HepG2 (cell line): ENCODE measurements around the gene GLDN. TPM values are rescaled to one million over a fixed set of nuclear protein-coding genes. Genes with fewer than 3 reads are reported as not detected.

ENCODE experiments used
- CSRNP2 ChIP-seq: sonication (generic); formaldehyde crosslinking; conservative IDR thresholded peaks from 2 replicates; pipeline ENCODE4 v1.8.0; 2022; ENCODE audit warnings: low read depth, missing genetic modification reagents
- HOXD1 ChIP-seq: sonication (generic); formaldehyde crosslinking; IDR thresholded peaks from 2 replicates; pipeline ENCODE4 v1.5.0; 2020; ENCODE audit warnings: missing genetic modification reagents
- IRX3 ChIP-seq: sonication (generic); formaldehyde crosslinking; IDR thresholded peaks from 2 replicates; pipeline ENCODE4 v1.8.1; 2023; ENCODE audit warnings: mild to moderate bottlenecking, low read depth, missing genetic modification reagents, borderline replicate concordance
- KLF11 ChIP-seq: IDR thresholded peaks from 2 replicates; pipeline ENCODE4 v1.6.1; 2016; ENCODE audit warnings: missing compliant biosample characterization
- MAFG ChIP-seq: sonication (generic); formaldehyde crosslinking; IDR thresholded peaks from 2 replicates; pipeline ENCODE4 v1.5.1; 2020; ENCODE audit warnings: mild to moderate bottlenecking, missing genetic modification reagents
- MBNL3 ChIP-seq: fragments of 250-450 bp; sonication (Bioruptor Pico); conservative IDR thresholded peaks from 2 replicates; pipeline ENCODE4 v1.8.0; 2022; ENCODE audit warnings: mild to moderate bottlenecking, inconsistent platforms
- NCOA2 ChIP-seq: sonication (generic); formaldehyde crosslinking; IDR thresholded peaks from 2 replicates; pipeline ENCODE4 v1.8.0; 2022; ENCODE audit warnings: inconsistent platforms
- PHB2 ChIP-seq: fragments of 450-650 bp; IDR thresholded peaks from 2 replicates; pipeline ENCODE4 v1.6.1; 2018; ENCODE audit not compliant: partially characterized antibody
- SATB2 ChIP-seq: sonication (generic); formaldehyde crosslinking; IDR thresholded peaks from 2 replicates; pipeline ENCODE4 v1.5.0; 2020; ENCODE audit warnings: missing genetic modification reagents
- SRY ChIP-seq: sonication (generic); formaldehyde crosslinking; IDR thresholded peaks from 2 replicates; pipeline ENCODE4 v1.8.0; 2022; ENCODE audit warnings: mild to moderate bottlenecking, missing genetic modification reagents
- SUZ12 ChIP-seq: fragments of 150-350 bp; IDR thresholded peaks from 2 replicates; pipeline ENCODE4 v1.6.1; 2014; ENCODE audit warnings: low read depth, low read length
- USF2 ChIP-seq, 2 experiments: sonication (generic) in 1 of 2; formaldehyde crosslinking in 1 of 2; IDR thresholded peaks; 2 replicates each; pipeline versions ENCODE4 v1.5.1 to v1.6.1; 2011 to 2020; ENCODE audit warnings: borderline replicate concordance in 1 of 2, low read depth in 1 of 2, low read length in 1 of 2, mild to moderate bottlenecking in 1 of 2, missing genetic modification reagents in 1 of 2, moderate library complexity in 1 of 2
- ZFX ChIP-seq: sonication (generic); formaldehyde crosslinking; IDR thresholded peaks from 2 replicates; pipeline ENCODE4 v1.4.0; 2020; ENCODE audit warnings: mild to moderate bottlenecking, low read depth, missing genetic modification reagents, moderate library complexity
- ZNF33A ChIP-seq: sonication (generic); formaldehyde crosslinking; IDR thresholded peaks from 2 replicates; pipeline ENCODE4 v1.5.1; 2020; ENCODE audit warnings: missing genetic modification reagents, mild to moderate bottlenecking, moderate library complexity, borderline replicate concordance
- ZNF432 ChIP-seq: sonication (generic); formaldehyde crosslinking; IDR thresholded peaks from 2 replicates; pipeline ENCODE4 v1.5.0; 2020; ENCODE audit warnings: missing genetic modification reagents, mild to moderate bottlenecking, borderline replicate concordance
- ZNF44 ChIP-seq: sonication (generic); formaldehyde crosslinking; IDR thresholded peaks from 2 replicates; pipeline ENCODE4 v1.5.1; 2020; ENCODE audit warnings: mild to moderate bottlenecking, missing genetic modification reagents
- ZNF546 ChIP-seq: sonication (generic); formaldehyde crosslinking; conservative IDR thresholded peaks from 2 replicates; pipeline ENCODE4 v1.8.1; 2023; ENCODE audit warnings: mild to moderate bottlenecking, missing genetic modification reagents
- ZNF670 ChIP-seq: sonication (generic); formaldehyde crosslinking; IDR thresholded peaks from 2 replicates; pipeline ENCODE4 v1.8.0; 2022; ENCODE audit warnings: mild to moderate bottlenecking, missing genetic modification reagents, borderline replicate concordance
- ZNF709 ChIP-seq: sonication (generic); formaldehyde crosslinking; IDR thresholded peaks from 2 replicates; pipeline ENCODE4 v1.5.0; 2020; ENCODE audit warnings: mild to moderate bottlenecking, missing genetic modification reagents
- polyA plus RNA-seq, 8 experiments: library from polyadenylated mRNA; depleted of rRNA in 3 of 8; stranded (reverse) in 7 of 8; unstranded in 1 of 8; fragments of >200 nt; fragmentation: Illumina TruSeq in 4 of 8; extraction: Trizol in 4 of 8; gene quantifications; 2 replicates each; pipeline versions ENCODE4 v1.2.1 to v1.2.3, GENCODE V29; 2011 to 2016; ENCODE audit warnings: low read depth in 4 of 8, missing spikeins in 1 of 8, mixed read lengths in 1 of 8; ENCODE audit not compliant: insufficient read depth in 1 of 8
- total RNA-seq, 5 experiments: library from RNA; depleted of rRNA; stranded (reverse); fragments of >200 nt; fragmentation: Illumina TruSeq; extraction: Trizol; gene quantifications; 2 replicates each; pipeline ENCODE4 v1.2.3, GENCODE V29; 2016; ENCODE audit warnings: low read depth in 1 of 5
- TF ChIP-seq, protein P1 (sequence below): sonication (generic); formaldehyde crosslinking; IDR thresholded peaks from 2 replicates; pipeline ENCODE4 v1.5.0; 2020; ENCODE audit warnings: missing genetic modification reagents
- TF ChIP-seq, protein P2 (sequence below): sonication (generic); formaldehyde crosslinking; IDR thresholded peaks from 2 replicates; pipeline ENCODE4 v1.8.0; 2022; ENCODE audit warnings: missing genetic modification reagents, low read depth, mild to moderate bottlenecking, borderline replicate concordance
- TF ChIP-seq, protein P3 (sequence below): sonication (generic); formaldehyde crosslinking; IDR thresholded peaks from 2 replicates; pipeline ENCODE4 v1.9.0; 2021; ENCODE audit warnings: missing genetic modification reagents, borderline replicate concordance

The GLDN gene
- total and polyA plus RNA-seq, 2 of the 13 experiments (the other 11 are each of a cell fraction or from before 2014, with no cell fraction given) = 0.86 to 1.0 TPM

GRCh38 chr15:51318382-51319150 is 22.9 kb upstream of the GLDN start (continued):
- TF ChIP-seq, protein P1, sequence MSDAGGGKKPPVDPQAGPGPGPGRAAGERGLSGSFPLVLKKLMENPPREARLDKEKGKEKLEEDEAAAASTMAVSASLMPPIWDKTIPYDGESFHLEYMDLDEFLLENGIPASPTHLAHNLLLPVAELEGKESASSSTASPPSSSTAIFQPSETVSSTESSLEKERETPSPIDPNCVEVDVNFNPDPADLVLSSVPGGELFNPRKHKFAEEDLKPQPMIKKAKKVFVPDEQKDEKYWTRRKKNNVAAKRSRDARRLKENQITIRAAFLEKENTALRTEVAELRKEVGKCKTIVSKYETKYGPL (CRISPR knock-in tag) = peak; percentile 33; the same call in 1 of the 2 replicates
- TF ChIP-seq, protein P2, sequence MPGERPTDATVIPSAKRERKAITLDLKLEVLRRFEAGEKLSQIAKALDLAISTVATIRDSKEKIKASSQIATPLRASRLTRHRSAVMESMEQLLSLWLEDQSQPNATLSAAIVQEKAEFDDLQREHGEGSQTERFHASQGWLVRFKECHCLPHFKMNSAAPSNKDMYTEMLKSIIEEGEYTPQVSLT (CRISPR knock-in tag) = no peak
- no peak for TF ChIP-seq ZNF546 (CRISPR knock-in tag)
- no peak for TF ChIP-seq ZNF44 (CRISPR knock-in tag)
- peak; percentile 38; the same call in 1 of the 2 replicates for TF ChIP-seq SATB2 (CRISPR knock-in tag)
- no peak for TF ChIP-seq SUZ12
- TF ChIP-seq SRY (CRISPR knock-in tag) = no peak
- peak; percentile 36 for TF ChIP-seq NCOA2 (CRISPR knock-in tag)
- no peak for TF ChIP-seq PHB2
- no peak for TF ChIP-seq MBNL3 (CRISPR knock-in tag)
- no peak for TF ChIP-seq KLF11 (CRISPR knock-in tag)
- no peak for TF ChIP-seq ZNF432 (CRISPR knock-in tag)
- TF ChIP-seq, protein P3, sequence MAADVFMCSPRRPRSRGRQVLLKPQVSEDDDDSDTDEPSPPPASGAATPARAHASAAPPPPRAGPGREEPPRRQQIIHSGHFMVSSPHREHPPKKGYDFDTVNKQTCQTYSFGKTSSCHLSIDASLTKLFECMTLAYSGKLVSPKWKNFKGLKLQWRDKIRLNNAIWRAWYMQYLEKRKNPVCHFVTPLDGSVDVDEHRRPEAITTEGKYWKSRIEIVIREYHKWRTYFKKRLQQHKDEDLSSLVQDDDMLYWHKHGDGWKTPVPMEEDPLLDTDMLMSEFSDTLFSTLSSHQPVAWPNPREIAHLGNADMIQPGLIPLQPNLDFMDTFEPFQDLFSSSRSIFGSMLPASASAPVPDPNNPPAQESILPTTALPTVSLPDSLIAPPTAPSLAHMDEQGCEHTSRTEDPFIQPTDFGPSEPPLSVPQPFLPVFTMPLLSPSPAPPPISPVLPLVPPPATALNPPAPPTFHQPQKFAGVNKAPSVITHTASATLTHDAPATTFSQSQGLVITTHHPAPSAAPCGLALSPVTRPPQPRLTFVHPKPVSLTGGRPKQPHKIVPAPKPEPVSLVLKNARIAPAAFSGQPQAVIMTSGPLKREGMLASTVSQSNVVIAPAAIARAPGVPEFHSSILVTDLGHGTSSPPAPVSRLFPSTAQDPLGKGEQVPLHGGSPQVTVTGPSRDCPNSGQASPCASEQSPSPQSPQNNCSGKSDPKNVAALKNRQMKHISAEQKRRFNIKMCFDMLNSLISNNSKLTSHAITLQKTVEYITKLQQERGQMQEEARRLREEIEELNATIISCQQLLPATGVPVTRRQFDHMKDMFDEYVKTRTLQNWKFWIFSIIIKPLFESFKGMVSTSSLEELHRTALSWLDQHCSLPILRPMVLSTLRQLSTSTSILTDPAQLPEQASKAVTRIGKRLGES (CRISPR knock-in tag) = no peak
- no peak for TF ChIP-seq USF2 (IDR thresholded peaks at IDR 0.05; ENCODE audit: low read depth, low read length)
- no peak for TF ChIP-seq USF2 (CRISPR knock-in tag; IDR thresholded peaks at IDR 0.05; ENCODE audit: borderline replicate concordance)
- TF ChIP-seq ZFX = peak; percentile 43; the same call in 1 of the 2 replicates
- TF ChIP-seq MAFG = no peak
- no peak for TF ChIP-seq HOXD1 (CRISPR knock-in tag)
- TF ChIP-seq ZNF33A (CRISPR knock-in tag) = no peak
- TF ChIP-seq ZNF709 (CRISPR knock-in tag) = 0 out of 2 replicates have a peak, but pooled peaks have one; percentile 21
- TF ChIP-seq CSRNP2 (CRISPR knock-in tag) = no peak
- TF ChIP-seq IRX3 (CRISPR knock-in tag) = no peak
- TF ChIP-seq ZNF670 = no peak
